Neural cell (in vitro differentiated cells): ENCODE results near the gene MEA1. TPM values are rescaled to one million over a fixed set of nuclear protein-coding genes. Genes with fewer than 3 reads are reported as not detected.

Experiments used
- H2AFZ ChIP-seq: fragments of 200-600, 300-800 bp; sonication (generic), shearing (Covaris generic); 2 replicates; pipeline ENCODE4 v1.6.0; 2014; ENCODE audit warnings: low read depth, mild to moderate bottlenecking, antibody characterized with exemption, low read length, moderate library complexity
- H3F3A ChIP-seq: fragments of 200-600 bp; shearing (Covaris generic); 2 replicates; pipeline ENCODE4 v1.6.1; 2016; ENCODE audit warnings: mild to moderate bottlenecking, moderate library complexity, mixed read lengths, antibody characterized with exemption, low read length; ENCODE audit not compliant: insufficient read depth, poor library complexity, severe bottlenecking
- H3K27ac ChIP-seq: fragments of 200-600, 300-800 bp; sonication (generic), shearing (Covaris generic); 2 replicates; pipeline ENCODE4 v1.5.1; 2014; ENCODE audit warnings: mild to moderate bottlenecking, low read length, moderate library complexity
- H3K27me3 ChIP-seq: fragments of 300-800, 200-600 bp; sonication (generic), shearing (Covaris generic); 2 replicates; pipeline ENCODE4 v1.6.0; 2014; ENCODE audit warnings: mild to moderate bottlenecking, low read depth, low read length, moderate library complexity; ENCODE audit not compliant: insufficient read depth
- H3K36me3 ChIP-seq: fragments of 300-800, 200-600 bp; sonication (generic), shearing (Covaris generic); 2 replicates; pipeline ENCODE4 v1.5.1; 2014; ENCODE audit warnings: mild to moderate bottlenecking, antibody characterized with exemption, low read length, moderate library complexity; ENCODE audit not compliant: insufficient read depth
- H3K4me2 ChIP-seq: fragments of 300-800, 200-600 bp; sonication (generic), shearing (Covaris generic); 2 replicates; pipeline ENCODE4 v1.6.0; 2014; ENCODE audit warnings: mild to moderate bottlenecking, low read length
- H3K4me3 ChIP-seq: fragments of 300-800, 200-600 bp; sonication (generic), shearing (Covaris generic); 2 replicates; pipeline ENCODE4 v1.5.1; 2014; ENCODE audit warnings: mild to moderate bottlenecking, low read length, moderate library complexity
- H3K79me2 ChIP-seq: fragments of 200-600 bp; shearing (Covaris generic); replicated peaks from 2 replicates; pipeline ENCODE4 v1.6.0; 2014; ENCODE audit warnings: mild to moderate bottlenecking, low read length, moderate library complexity; ENCODE audit not compliant: insufficient read depth
- H3K9ac ChIP-seq: fragments of 300-800, 200-600 bp; sonication (generic), shearing (Covaris generic); 2 replicates; pipeline ENCODE4 v1.6.1; 2016; ENCODE audit warnings: mild to moderate bottlenecking, low read length, mixed read lengths
- H3K9me2 ChIP-seq: fragments of 200-600 bp; shearing (Covaris generic); 2 replicates; pipeline ENCODE4 v1.6.1; 2016; ENCODE audit warnings: mild to moderate bottlenecking, low read length, mixed read lengths; ENCODE audit not compliant: insufficient read depth
- H3K9me3 ChIP-seq: fragments of 200-600, 300-800 bp; sonication (generic), shearing (Covaris generic); 2 replicates; pipeline ENCODE4 v1.6.1; 2016; ENCODE audit warnings: mild to moderate bottlenecking, mixed run types, low read length, moderate library complexity, mixed read lengths
- H4K20me1 ChIP-seq: fragments of 200-600 bp; shearing (Covaris generic); 2 replicates; pipeline ENCODE4 v1.6.1; 2016; ENCODE audit warnings: mild to moderate bottlenecking, mixed run types; ENCODE audit not compliant: insufficient read depth
- CTCF ChIP-seq: fragments of 450-650 bp; IDR thresholded peaks from 2 replicates; pipeline ENCODE4 v1.5.1; 2014; ENCODE audit warnings: antibody characterized with exemption, mild to moderate bottlenecking, moderate library complexity; ENCODE audit not compliant: poor library complexity, severe bottlenecking
- EP300 ChIP-seq: fragments of 450-650 bp; conservative IDR thresholded peaks from 2 replicates; pipeline ENCODE4 v1.6.1; 2014; ENCODE audit warnings: antibody characterized with exemption, mild to moderate bottlenecking, moderate library complexity; ENCODE audit not compliant: poor library complexity, severe bottlenecking
- EZH2 ChIP-seq: fragments of 200-600, 300-800 bp; shearing (Covaris generic), sonication (generic); IDR thresholded peaks from 2 replicates; pipeline ENCODE4 v1.6.1; 2014; ENCODE audit warnings: antibody characterized with exemption, low read length, borderline replicate concordance, mild to moderate bottlenecking; ENCODE audit not compliant: insufficient read depth, poor library complexity, severe bottlenecking
- MXI1 ChIP-seq: fragments of 450-650 bp; conservative IDR thresholded peaks from 2 replicates; pipeline ENCODE4 v1.6.1; 2014; ENCODE audit warnings: antibody characterized with exemption, mild to moderate bottlenecking; ENCODE audit not compliant: poor library complexity, severe bottlenecking
- POLR2AphosphoS5 ChIP-seq: IDR thresholded peaks from 2 replicates; pipeline ENCODE4 v1.6.1; 2012
- RAD21 ChIP-seq: fragments of 450-650 bp; conservative IDR thresholded peaks from 2 replicates; pipeline ENCODE4 v1.6.1; 2014; ENCODE audit warnings: antibody characterized with exemption, mild to moderate bottlenecking, moderate library complexity
- REST ChIP-seq: IDR thresholded peaks from 2 replicates; pipeline ENCODE4 v1.6.1; 2012; ENCODE audit warnings: borderline replicate concordance
- SMC3 ChIP-seq: fragments of 450-650 bp; conservative IDR thresholded peaks from 2 replicates; pipeline ENCODE4 v1.6.1; 2014; ENCODE audit warnings: antibody characterized with exemption, mild to moderate bottlenecking, moderate library complexity; ENCODE audit not compliant: poor library complexity
- TAF1 ChIP-seq: IDR thresholded peaks from 2 replicates; pipeline ENCODE4 v1.6.1; 2012; ENCODE audit warnings: low read depth
- polyA plus RNA-seq: library from polyadenylated mRNA; depleted of rRNA; stranded (reverse); fragments of >200 nt; gene quantifications from 2 replicates; pipeline ENCODE4 v1.2.3, GENCODE V29; 2014

The MEA1 gene
- polyA plus RNA-seq, 1 donor from 2014 or later, result 119 TPM

- no peak for TF ChIP-seq EP300
- TF ChIP-seq RAD21, result no peak
- TF ChIP-seq EZH2, result no peak
- no peak for TF ChIP-seq CTCF
- TF ChIP-seq REST, result no peak
- no peak for TF ChIP-seq SMC3
- TF ChIP-seq POLR2AphosphoS5, result no peak
- TF ChIP-seq TAF1, result no peak
- TF ChIP-seq MXI1, result no peak
- H3K36me3 ChIP-seq, result no peaks in the 10 kb centered on the region
Observed at GRCh38 chr6:42967228-42967627, 46.5 kb downstream of the MEA1 start.

GRCh38 chr6:42966571-42966970, 47.2 kb downstream of the MEA1 start:
- no peak for TF ChIP-seq POLR2AphosphoS5
- TF ChIP-seq SMC3, result no peak
- no peak for TF ChIP-seq EP300
- no peak for TF ChIP-seq CTCF
- TF ChIP-seq MXI1, result no peak
- no peak for TF ChIP-seq TAF1
- no peaks in the 10 kb centered on the region for H3K9me3 ChIP-seq
- no peak overlapping the region for H3K9ac ChIP-seq
- no peaks in the 10 kb centered on the region for H3K79me2 ChIP-seq
- H3K4me3 ChIP-seq, result no peak overlapping the region
- no peaks in the 10 kb centered on the region for H3K9me2 ChIP-seq
- no peak overlapping the region for H3K4me2 ChIP-seq
- no peak overlapping the region for H3K27ac ChIP-seq
- H4K20me1 ChIP-seq, result no peaks in the 10 kb centered on the region
- H3K27me3 ChIP-seq, result peaks cover 5% of the 10 kb centered on the region
- H2AFZ ChIP-seq, result no peak overlapping the region
- no peaks in the 10 kb centered on the region for H3F3A ChIP-seq
- no peaks in the 10 kb centered on the region for H3K36me3 ChIP-seq

More at GRCh38 chr6:42967228-42967627, 46.5 kb downstream of the MEA1 start:
- H3K4me2 ChIP-seq, result no peak overlapping the region
- no peak overlapping the region for H3K9ac ChIP-seq
- no peaks in the 10 kb centered on the region for H3F3A ChIP-seq
- H3K4me3 ChIP-seq, result no peak overlapping the region
- H3K79me2 ChIP-seq, result no peaks in the 10 kb centered on the region
- no peaks in the 10 kb centered on the region for H3K9me3 ChIP-seq
- H4K20me1 ChIP-seq, result no peaks in the 10 kb centered on the region
- H3K27ac ChIP-seq, result no peak overlapping the region
- H3K27me3 ChIP-seq, result peaks cover under 1% of the 10 kb centered on the region
- H2AFZ ChIP-seq, result no peak overlapping the region
- no peaks in the 10 kb centered on the region for H3K9me2 ChIP-seq
